ENCODE data around the gene PTPRT. TPM values are rescaled to one million over a fixed set of nuclear protein-coding genes. Genes with fewer than 3 reads are reported as not detected.

Gene PTPRT
- total RNA-seq, 2 experiments from 2014 or later, result not detected

GRCh38 chr20:42734660-42735368, 454.9 kb downstream of the PTPRT start:
- H3K9me3 Mint-ChIP-seq, result peaks cover 5% of the 10 kb centered on the region
- H3K27ac Mint-ChIP-seq, result no peak overlapping the region
- no peak for TF ChIP-seq CTCF (IDR thresholded peaks at IDR 0.05)
- H3K27me3 Mint-ChIP-seq, result no peaks in the 10 kb centered on the region
- no peaks in the 10 kb centered on the region for H3K36me3 Mint-ChIP-seq (ENCODE audit: low read depth)
- DNase-seq (no peak), ATAC-seq (no peak)
- ChIA-PET CTCF (no interaction called here), POLR2A (no interaction called here)
- H3K4me3 Mint-ChIP-seq, result no peak overlapping the region
- no peaks in the 10 kb centered on the region for H3K4me1 Mint-ChIP-seq (ENCODE audit: low read depth)
- intact Hi-C loops (cut with micrococcal nuclease), result no loop called here

- Mint-ChIP-seq H3K27me3 (no peaks in the 10 kb centered on the region), H3K4me1 (ENCODE audit: low read depth) (no peaks in the 10 kb centered on the region), H3K27ac (no peak overlapping the region), H3K9me3 (no peaks in the 10 kb centered on the region), H3K36me3 (ENCODE audit: low read depth) (no peaks in the 10 kb centered on the region), H3K4me3 (no peak overlapping the region)
- ChIA-PET POLR2A (interaction anchor here (0.6 kb wide), 1 partner anchor 172 kb away, joined by 3 read pairs; no protein-coding TSS in a partner anchor), CTCF (no interaction called here)
- ATAC-seq (no peak), DNase-seq (no peak)
- intact Hi-C loops (cut with micrococcal nuclease), result no loop called here
- TF ChIP-seq CTCF (IDR thresholded peaks at IDR 0.05), result no peak
Observed at GRCh38 chr20:42721923-42722322, 467.8 kb downstream of the PTPRT start.

GRCh38 chr20:42714298-42715141, 475.2 kb downstream of the PTPRT start:
- ATAC-seq (no peak), DNase-seq (no peak)
- Mint-ChIP-seq H3K9me3 (peaks cover 8% of the 10 kb centered on the region), H3K4me1 (ENCODE audit: low read depth) (no peaks in the 10 kb centered on the region), H3K27me3 (no peaks in the 10 kb centered on the region), H3K27ac (no peak overlapping the region), H3K4me3 (no peak overlapping the region), H3K36me3 (ENCODE audit: low read depth) (no peaks in the 10 kb centered on the region)
- POLR2A ChIA-PET, result no interaction called here
- CTCF ChIA-PET, result interaction anchor here (0.6 kb wide), 1 partner anchor 10 kb away, joined by 3 read pairs; no protein-coding TSS in a partner anchor
- TF ChIP-seq CTCF (IDR thresholded peaks at IDR 0.05), result no peak
- intact Hi-C loops (cut with micrococcal nuclease), result no loop called here

- intact Hi-C loops (cut with micrococcal nuclease), result no loop called here
- no peak for TF ChIP-seq CTCF (IDR thresholded peaks at IDR 0.05)
- ChIA-PET POLR2A (no interaction called here), CTCF (no interaction called here)
- no peak for DNase-seq
- ATAC-seq, result no peak
- Mint-ChIP-seq H3K4me1 (ENCODE audit: low read depth) (no peaks in the 10 kb centered on the region), H3K36me3 (ENCODE audit: low read depth) (no peaks in the 10 kb centered on the region), H3K27me3 (no peaks in the 10 kb centered on the region), H3K9me3 (peaks cover 9% of the 10 kb centered on the region), H3K4me3 (no peak overlapping the region), H3K27ac (no peak overlapping the region)
Observed at GRCh38 chr20:42708266-42708665, 481.4 kb downstream of the PTPRT start.

GRCh38 chr20:42706759-42707158, 482.9 kb downstream of the PTPRT start:
- ChIA-PET CTCF (no interaction called here), POLR2A (no interaction called here)
- intact Hi-C loops (cut with micrococcal nuclease), result no loop called here
- no peak for DNase-seq
- Mint-ChIP-seq H3K27ac (no peak overlapping the region), H3K4me3 (no peak overlapping the region), H3K9me3 (peaks cover 10% of the 10 kb centered on the region), H3K36me3 (ENCODE audit: low read depth) (no peaks in the 10 kb centered on the region), H3K4me1 (ENCODE audit: low read depth) (no peaks in the 10 kb centered on the region), H3K27me3 (no peaks in the 10 kb centered on the region)
- no peak for ATAC-seq
- TF ChIP-seq CTCF (IDR thresholded peaks at IDR 0.05), result no peak

Measured in activated CD8-positive, alpha-beta T cell treated with anti-CD3 and anti-CD28 coated beads for 36 hours (primary cell).